SK-N-SH (cell line): ENCODE data around the gene KIF21B. TPM values are rescaled to one million over a fixed set of nuclear protein-coding genes. Genes with fewer than 3 reads are reported as not detected.

ENCODE experiments used
- CTCF ChIA-PET: fragments of 300-600, 350-600 bp; formaldehyde crosslinking; extraction: SDS; loops from one replicate; lab custom pipeline; 2021; lab: Yijun Ruan, JAX
- POLR2A ChIA-PET: fragments of 350-600 bp; sonication (Branson Sonifier 250); formaldehyde crosslinking; extraction: SDS; loops from one replicate; lab custom pipeline; 2020; ENCODE audit warnings: antibody characterized with exemption, inconsistent platforms; lab: Yijun Ruan, JAX
- DNase-seq: peaks from one replicate; pipeline ENCODE4 v3.0.0; 2012
- H2AFZ ChIP-seq: fragments of 200-600 bp; sonication (generic); 2 replicates; pipeline ENCODE4 v1.8.1; 2016; ENCODE audit warnings: antibody characterized with exemption, mild to moderate bottlenecking, low read depth
- H3F3A ChIP-seq: fragments of 200-600 bp; sonication (generic); replicated peaks from 2 replicates; pipeline ENCODE3; 2016; ENCODE audit warnings: antibody characterized with exemption, mild to moderate bottlenecking; ENCODE audit not compliant: insufficient read depth
- H3K27ac ChIP-seq, 2 experiments: fragments of 200-500 bp in 1 of 2; fragments of 200-600 bp in 1 of 2; sonication (Bioruptor generic) in 1 of 2; sonication (generic), shearing (Covaris generic) in 1 of 2; 2 replicates each; pipeline versions ENCODE4 v1.5.1 to v1.6.1; 2014 to 2016; ENCODE audit warnings: low read depth in 2 of 2, inconsistent platforms in 1 of 2, low read length in 1 of 2, mild to moderate bottlenecking in 1 of 2, mixed read lengths in 1 of 2
- H3K27me3 ChIP-seq: fragments of 200-600 bp; sonication (generic), shearing (Covaris generic); 2 replicates; pipeline ENCODE4 v1.6.1; 2016; ENCODE audit warnings: mixed run types; ENCODE audit not compliant: insufficient read depth
- H3K36me3 ChIP-seq, 2 experiments: fragments of 200-500 bp in 1 of 2; fragments of 200-600 bp in 1 of 2; sonication (Bioruptor generic) in 1 of 2; sonication (generic) in 1 of 2; replicated peaks in 1 of 2; 2 replicates each; pipeline versions ENCODE3 to v1.5.1; 2014 to 2016; ENCODE audit warnings: low read length in 1 of 2, mild to moderate bottlenecking in 1 of 2; ENCODE audit not compliant: insufficient read depth in 2 of 2, control insufficient read depth in 1 of 2
- H3K4me1 ChIP-seq, 2 experiments: fragments of 200-500 bp in 1 of 2; fragments of 200-600 bp in 1 of 2; sonication (Bioruptor generic) in 1 of 2; sonication (generic), shearing (Covaris generic) in 1 of 2; 2 replicates each; pipeline versions ENCODE4 v1.5.1 to v1.6.1; 2014 to 2016; ENCODE audit warnings: low read depth in 1 of 2, low read length in 1 of 2, mixed run types in 1 of 2; ENCODE audit not compliant: insufficient read depth in 2 of 2, control insufficient read depth in 1 of 2
- H3K4me2 ChIP-seq: fragments of 200-600 bp; sonication (generic), shearing (Covaris generic); 2 replicates; pipeline ENCODE4 v1.6.1; 2017; ENCODE audit warnings: mixed run types
- H3K4me3 ChIP-seq, 2 experiments: fragments of 200-500 bp in 1 of 2; fragments of 200-600 bp in 1 of 2; sonication (Bioruptor generic) in 1 of 2; sonication (generic), shearing (Covaris generic) in 1 of 2; 2 replicates each; pipeline versions ENCODE4 v1.5.1 to v1.8.1; 2014 to 2016; ENCODE audit warnings: low read depth in 2 of 2, inconsistent platforms in 1 of 2, low read length in 1 of 2, mild to moderate bottlenecking in 1 of 2, mixed read lengths in 1 of 2, moderate library complexity in 1 of 2
- H3K79me2 ChIP-seq: fragments of 200-600 bp; sonication (generic); 2 replicates; pipeline ENCODE4 v1.8.1; 2017; ENCODE audit warnings: mild to moderate bottlenecking; ENCODE audit not compliant: insufficient read depth
- H3K9ac ChIP-seq: fragments of 200-600 bp; sonication (generic); 2 replicates; pipeline ENCODE4 v1.6.1; 2017; ENCODE audit warnings: mixed run types
- H3K9me2 ChIP-seq: fragments of 200-600 bp; sonication (generic); 2 replicates; pipeline ENCODE4 v1.6.1; 2017; ENCODE audit warnings: mixed run types
- H3K9me3 ChIP-seq: fragments of 200-600 bp; sonication (generic); 2 replicates; pipeline ENCODE4 v1.6.1; 2017; ENCODE audit warnings: mixed run types, mild to moderate bottlenecking, moderate library complexity
- H4K20me1 ChIP-seq: fragments of 200-600 bp; sonication (generic); 2 replicates; pipeline ENCODE4 v1.6.1; 2017; ENCODE audit warnings: mild to moderate bottlenecking, mixed run types; ENCODE audit not compliant: insufficient read depth
- CTCF ChIP-seq: fragments of 200-600 bp; sonication (generic); IDR thresholded peaks from 2 replicates; pipeline ENCODE4 v1.6.1; 2017; ENCODE audit warnings: antibody characterized with exemption, mild to moderate bottlenecking, moderate library complexity
- ELF1 ChIP-seq: IDR thresholded peaks from 2 replicates; pipeline ENCODE4 v1.4.0; 2012
- EP300 ChIP-seq, 2 experiments: IDR thresholded peaks; 2 replicates each; pipeline versions ENCODE4 v1.4.0 to v1.6.1; 2012; ENCODE audit warnings: borderline replicate concordance in 1 of 2, low read depth in 1 of 2, low read length in 1 of 2
- EZH2phosphoT487 ChIP-seq: fragments of 200-600 bp; sonication (generic); IDR thresholded peaks from 2 replicates; pipeline ENCODE4 v1.6.1; 2017; ENCODE audit warnings: low read depth, mixed run types, mild to moderate bottlenecking, antibody characterized with exemption, moderate library complexity, borderline replicate concordance
- JUND ChIP-seq: IDR thresholded peaks from 2 replicates; pipeline ENCODE4 v1.4.0; 2012
- MAX ChIP-seq: IDR thresholded peaks from 2 replicates; pipeline ENCODE4 v1.4.0; 2012; ENCODE audit warnings: low read depth
- NFIC ChIP-seq: IDR thresholded peaks from 2 replicates; pipeline ENCODE4 v1.4.0; 2012; ENCODE audit warnings: borderline replicate concordance
- NRF1 ChIP-seq: IDR thresholded peaks from 2 replicates; pipeline ENCODE4 v1.6.1; 2012; ENCODE audit warnings: low read depth, mild to moderate bottlenecking, low read length
- RCOR1 ChIP-seq: fragments of 150-350 bp; IDR thresholded peaks from 2 replicates; pipeline ENCODE4 v1.6.1; 2017; ENCODE audit warnings: antibody characterized with exemption, low read length
- TAF1 ChIP-seq: IDR thresholded peaks from 2 replicates; pipeline ENCODE4 v1.6.1; 2012; ENCODE audit warnings: low read depth, mild to moderate bottlenecking, low read length, moderate library complexity, borderline replicate concordance
- TCF12 ChIP-seq: IDR thresholded peaks from 2 replicates; pipeline ENCODE4 v1.4.0; 2012
- YY1 ChIP-seq: IDR thresholded peaks from 2 replicates; pipeline ENCODE4 v1.4.0; 2012; ENCODE audit warnings: low read depth, mild to moderate bottlenecking
- WGBS: methylation state at CpG from one replicate; pipeline ENCODE4 v1.1.6; 2017; ENCODE audit warnings: low lambda C conversion rate; 5-methylcytosine and 5-hydroxymethylcytosine counted together
- polyA plus RNA-seq, 3 experiments: library from polyadenylated mRNA; depleted of rRNA; stranded (reverse); fragments of >200 nt; gene quantifications; 2 replicates each; pipeline ENCODE4 v1.2.3, GENCODE V29; 2012
- TF ChIP-seq, protein P1 (sequence below): IDR thresholded peaks from 2 replicates; pipeline ENCODE4 v1.4.0; 2012; ENCODE audit warnings: low read depth, borderline replicate concordance
- TF ChIP-seq, protein P2 (sequence below): fragments of 150-350 bp; IDR thresholded peaks from 2 replicates; pipeline ENCODE4 v1.6.1; 2016; ENCODE audit warnings: mild to moderate bottlenecking, low read depth, low read length
- TF ChIP-seq, protein P3 (sequence below): IDR thresholded peaks from 2 replicates; pipeline ENCODE4 v1.6.1; 2012; ENCODE audit warnings: mild to moderate bottlenecking, low read depth, low read length, moderate library complexity

Gene KIF21B
- polyA plus RNA-seq, 1 of the 3 experiments (the other 2 are of a cell fraction): 0.26 TPM

- H3K4me1 ChIP-seq: no peaks in the 10 kb centered on the region
- H3K9me3 ChIP-seq: no peaks in the 10 kb centered on the region
- no peaks in the 10 kb centered on the region for H3K9me2 ChIP-seq
- H3K27me3 ChIP-seq: no peaks in the 10 kb centered on the region
- no peaks in the 10 kb centered on the region for H3F3A ChIP-seq
- no peak for DNase-seq
- TF ChIP-seq MAX (no peak), TCF12 (no peak), JUND (no peak), EZH2phosphoT487 (no peak), NRF1 (no peak), RCOR1 (no peak), CTCF (no peak), TAF1 (no peak), YY1 (no peak), ELF1 (no peak), NFIC (no peak), EP300 (IDR thresholded peaks at IDR 0.05; ENCODE audit: borderline replicate concordance in 1 of 2, low read depth in 1 of 2, low read length in 1 of 2) (no peak)
- TF ChIP-seq, protein P1, sequence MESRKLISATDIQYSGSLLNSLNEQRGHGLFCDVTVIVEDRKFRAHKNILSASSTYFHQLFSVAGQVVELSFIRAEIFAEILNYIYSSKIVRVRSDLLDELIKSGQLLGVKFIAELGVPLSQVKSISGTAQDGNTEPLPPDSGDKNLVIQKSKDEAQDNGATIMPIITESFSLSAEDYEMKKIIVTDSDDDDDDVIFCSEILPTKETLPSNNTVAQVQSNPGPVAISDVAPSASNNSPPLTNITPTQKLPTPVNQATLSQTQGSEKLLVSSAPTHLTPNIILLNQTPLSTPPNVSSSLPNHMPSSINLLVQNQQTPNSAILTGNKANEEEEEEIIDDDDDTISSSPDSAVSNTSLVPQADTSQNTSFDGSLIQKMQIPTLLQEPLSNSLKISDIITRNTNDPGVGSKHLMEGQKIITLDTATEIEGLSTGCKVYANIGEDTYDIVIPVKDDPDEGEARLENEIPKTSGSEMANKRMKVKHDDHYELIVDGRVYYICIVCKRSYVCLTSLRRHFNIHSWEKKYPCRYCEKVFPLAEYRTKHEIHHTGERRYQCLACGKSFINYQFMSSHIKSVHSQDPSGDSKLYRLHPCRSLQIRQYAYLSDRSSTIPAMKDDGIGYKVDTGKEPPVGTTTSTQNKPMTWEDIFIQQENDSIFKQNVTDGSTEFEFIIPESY: no peak
- TF ChIP-seq, protein P2, sequence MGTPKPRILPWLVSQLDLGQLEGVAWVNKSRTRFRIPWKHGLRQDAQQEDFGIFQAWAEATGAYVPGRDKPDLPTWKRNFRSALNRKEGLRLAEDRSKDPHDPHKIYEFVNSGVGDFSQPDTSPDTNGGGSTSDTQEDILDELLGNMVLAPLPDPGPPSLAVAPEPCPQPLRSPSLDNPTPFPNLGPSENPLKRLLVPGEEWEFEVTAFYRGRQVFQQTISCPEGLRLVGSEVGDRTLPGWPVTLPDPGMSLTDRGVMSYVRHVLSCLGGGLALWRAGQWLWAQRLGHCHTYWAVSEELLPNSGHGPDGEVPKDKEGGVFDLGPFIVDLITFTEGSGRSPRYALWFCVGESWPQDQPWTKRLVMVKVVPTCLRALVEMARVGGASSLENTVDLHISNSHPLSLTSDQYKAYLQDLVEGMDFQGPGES: no peak
- TF ChIP-seq, protein P3, sequence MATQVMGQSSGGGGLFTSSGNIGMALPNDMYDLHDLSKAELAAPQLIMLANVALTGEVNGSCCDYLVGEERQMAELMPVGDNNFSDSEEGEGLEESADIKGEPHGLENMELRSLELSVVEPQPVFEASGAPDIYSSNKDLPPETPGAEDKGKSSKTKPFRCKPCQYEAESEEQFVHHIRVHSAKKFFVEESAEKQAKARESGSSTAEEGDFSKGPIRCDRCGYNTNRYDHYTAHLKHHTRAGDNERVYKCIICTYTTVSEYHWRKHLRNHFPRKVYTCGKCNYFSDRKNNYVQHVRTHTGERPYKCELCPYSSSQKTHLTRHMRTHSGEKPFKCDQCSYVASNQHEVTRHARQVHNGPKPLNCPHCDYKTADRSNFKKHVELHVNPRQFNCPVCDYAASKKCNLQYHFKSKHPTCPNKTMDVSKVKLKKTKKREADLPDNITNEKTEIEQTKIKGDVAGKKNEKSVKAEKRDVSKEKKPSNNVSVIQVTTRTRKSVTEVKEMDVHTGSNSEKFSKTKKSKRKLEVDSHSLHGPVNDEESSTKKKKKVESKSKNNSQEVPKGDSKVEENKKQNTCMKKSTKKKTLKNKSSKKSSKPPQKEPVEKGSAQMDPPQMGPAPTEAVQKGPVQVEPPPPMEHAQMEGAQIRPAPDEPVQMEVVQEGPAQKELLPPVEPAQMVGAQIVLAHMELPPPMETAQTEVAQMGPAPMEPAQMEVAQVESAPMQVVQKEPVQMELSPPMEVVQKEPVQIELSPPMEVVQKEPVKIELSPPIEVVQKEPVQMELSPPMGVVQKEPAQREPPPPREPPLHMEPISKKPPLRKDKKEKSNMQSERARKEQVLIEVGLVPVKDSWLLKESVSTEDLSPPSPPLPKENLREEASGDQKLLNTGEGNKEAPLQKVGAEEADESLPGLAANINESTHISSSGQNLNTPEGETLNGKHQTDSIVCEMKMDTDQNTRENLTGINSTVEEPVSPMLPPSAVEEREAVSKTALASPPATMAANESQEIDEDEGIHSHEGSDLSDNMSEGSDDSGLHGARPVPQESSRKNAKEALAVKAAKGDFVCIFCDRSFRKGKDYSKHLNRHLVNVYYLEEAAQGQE: no peak
- TF ChIP-seq, all 33 proteins: peak for 0
- no peak overlapping the region for H3K4me2 ChIP-seq
- H3K36me3 ChIP-seq: no peaks in the 10 kb centered on the region
- CTCF ChIA-PET: interaction anchor here (1.0 to 3.8 kb wide), 6 partner anchors 10 to 110 kb away, joined by 3 to 24 read pairs (median 4); no protein-coding TSS in a partner anchor
- WGBS: 76% methylated on average over 7 of the region's 14 CpGs
- H3K79me2 ChIP-seq: no peaks in the 10 kb centered on the region
- no peaks in the 10 kb centered on the region for H4K20me1 ChIP-seq
- H3K4me3 ChIP-seq: no peak overlapping the region
- H3K9ac ChIP-seq: no peak overlapping the region
- no peak overlapping the region for H3K27ac ChIP-seq
- H2AFZ ChIP-seq: no peak overlapping the region
- POLR2A ChIA-PET: no interaction called here
Observed at GRCh38 chr1:201004732-201005131, 18.8 kb downstream of the KIF21B start.
